IMR-90 (cell line): ENCODE data around the gene INPP4A. TPM values are rescaled to one million over a fixed set of nuclear protein-coding genes. Genes with fewer than 3 reads are reported as not detected.

ENCODE experiments used
- ELK1 ChIP-seq: fragments of 150-350 bp; IDR thresholded peaks from 2 replicates; pipeline ENCODE4 v1.6.1; 2016; ENCODE audit warnings: low read depth, mild to moderate bottlenecking, low read length, moderate library complexity, borderline replicate concordance
- POLR2A ChIP-seq: IDR thresholded peaks from 2 replicates; pipeline ENCODE4 v1.6.1; 2012; ENCODE audit warnings: mild to moderate bottlenecking, low read depth, low read length
- polyA plus RNA-seq, 3 experiments: library from polyadenylated mRNA; depleted of rRNA; stranded (reverse); fragments of >200 nt; gene quantifications; 2 replicates each; pipeline ENCODE4 v1.2.3, GENCODE V29; 2012; ENCODE audit warnings: low replicate concordance in 1 of 3
- total RNA-seq: library from RNA; depleted of rRNA; stranded (reverse); fragments of >200 nt; gene quantifications from 2 replicates; pipeline ENCODE4 v1.2.3, GENCODE V29; 2012

INPP4A gene
- total and polyA plus RNA-seq, 2 of the 4 experiments (the other 2 are of a cell fraction): 14.5 to 27.1 TPM

DNA sequence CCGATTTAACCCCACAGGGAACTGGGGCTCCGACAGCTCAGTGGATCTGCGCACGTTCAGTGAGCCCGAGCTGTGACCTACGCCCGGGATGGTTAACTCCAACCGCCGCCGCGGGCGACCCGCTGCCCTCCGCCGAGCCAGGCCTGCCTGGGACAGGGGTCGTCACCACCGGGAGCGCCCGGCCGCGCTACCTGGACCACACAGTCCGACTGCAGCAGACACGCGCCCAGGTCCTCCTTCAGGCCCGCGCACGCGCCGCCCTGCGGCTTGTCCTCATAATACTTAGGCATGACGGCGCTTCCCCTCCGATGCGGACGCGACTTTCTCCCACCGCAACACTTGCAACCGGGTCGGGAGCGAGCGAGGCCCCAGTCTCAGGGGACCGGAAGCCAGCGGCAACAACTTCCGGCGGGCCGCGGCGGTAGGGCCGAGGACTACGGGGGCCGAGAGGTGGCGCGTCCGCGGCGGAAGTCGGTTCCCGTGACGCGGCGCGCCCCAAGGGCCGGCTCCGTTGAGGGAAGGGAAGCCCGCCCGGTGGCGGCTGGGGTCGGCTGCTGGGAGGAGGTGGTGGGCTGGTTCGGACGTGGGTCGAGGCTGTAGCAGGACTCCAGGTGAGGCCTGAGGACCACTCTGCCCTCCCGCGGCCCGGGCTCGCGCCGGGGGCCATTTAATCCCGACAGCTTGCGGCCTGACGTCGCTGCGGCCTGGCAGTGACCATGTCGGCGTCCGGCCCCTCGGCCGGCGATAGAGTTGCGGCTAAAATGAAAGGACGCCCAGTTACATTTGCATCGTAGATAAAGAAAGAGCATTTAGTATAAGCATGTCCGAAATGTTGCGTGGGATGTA lies 163.7 kb downstream of the INPP4A start, which contains the start of the genes COA5 and UNC50 (continued):
- no peak for TF ChIP-seq ELK1
- TF ChIP-seq POLR2A: peak; percentile 95
